K562 (cell line): Measurements from ENCODE around the gene ANO8. TPM values are rescaled to one million over a fixed set of nuclear protein-coding genes. Genes with fewer than 3 reads are reported as not detected.
A peak's percentile ranks its signal among the peaks of the same experiment; 100 is the strongest.

Experiments
- ATAC-seq: fragments of 200-7000 bp; cut with Tn5 transposase; 3 replicates; pipeline ENCODE4 v1.9.1; 2020; ENCODE audit warnings: moderate library complexity
- BruUV-seq: library from RNA; stranded (reverse); fragments of 400-500 nt; replicated peaks from 2 replicates; lab custom pipeline; 2021; lab: Mats Ljungman, UMichigan
- CTCF ChIA-PET: fragments of 300-600 bp; formaldehyde crosslinking; extraction: SDS; loops from one replicate; lab custom pipeline; 2021; ENCODE audit warnings: low intra/inter-chr PET ratio; lab: Yijun Ruan, JAX
- POLR2A ChIA-PET: fragments of 300-600, 350-650 bp; sonication (Branson Sonifier 250); formaldehyde crosslinking; extraction: SDS; loops from one replicate; lab custom pipeline; 2021; ENCODE audit warnings: antibody characterized with exemption, inconsistent platforms; lab: Yijun Ruan, JAX
- DNase-seq, 4 experiments: peaks; one replicate each; pipeline versions ENCODE4 v3.0.0 to v3.0.0-alpha.2; 2011 to 2018; ENCODE audit warnings: low spot score in 3 of 4, mixed read lengths in 3 of 4; ENCODE audit errors: extremely low read depth in 1 of 4
- FAIRE-seq: peaks from 2 replicates; lab custom pipeline; 2011; peaks lifted over from hg19 to GRCh38; lab: Jason Lieb, UNC
- H2AFZ ChIP-seq: 2 replicates; pipeline ENCODE4 v1.6.0; 2011; ENCODE audit warnings: low read depth, low read length, control low read depth, inconsistent platforms
- H3K27ac ChIP-seq: fragments of 200-600 bp; 3 replicates; pipeline ENCODE4 v1.8.0; 2011; ENCODE audit warnings: low read depth, mild to moderate bottlenecking, control low read depth, inconsistent platforms, low read length, moderate library complexity, mixed read lengths; ENCODE audit errors: extremely low read depth
- H3K27me3 ChIP-seq, 2 experiments: fragments of 300-600 bp in 1 of 2; 2 replicates in 1 of 2; 3 replicates in 1 of 2; pipeline versions ENCODE4 v1.6.0 to v1.8.0; 2011; ENCODE audit warnings: inconsistent platforms in 2 of 2, low read length in 2 of 2, mild to moderate bottlenecking in 1 of 2, mixed read lengths in 1 of 2, moderate library complexity in 1 of 2; ENCODE audit not compliant: control insufficient read depth in 2 of 2, insufficient read depth in 2 of 2
- H3K36me3 ChIP-seq: fragments of 300-600 bp; 3 replicates; pipeline ENCODE4 v1.8.0; 2011; ENCODE audit warnings: mild to moderate bottlenecking, low read length, inconsistent platforms; ENCODE audit not compliant: control insufficient read depth, insufficient read depth
- H3K4me1 ChIP-seq, 2 experiments: fragments of 200-600 bp in 1 of 2; replicated peaks in 1 of 2; 2 replicates in 1 of 2; 3 replicates in 1 of 2; pipeline versions ENCODE4 v1.5.1 to v1.8.0; 2011; ENCODE audit warnings: inconsistent platforms in 2 of 2, low read length in 2 of 2, mild to moderate bottlenecking in 1 of 2, mixed read lengths in 1 of 2, moderate library complexity in 1 of 2; ENCODE audit not compliant: control insufficient read depth in 2 of 2, insufficient read depth in 2 of 2
- H3K4me2 ChIP-seq: 2 replicates; pipeline ENCODE4 v1.6.1; 2011; ENCODE audit warnings: low read length, control low read depth, inconsistent platforms, mixed read lengths; ENCODE audit not compliant: insufficient read depth
- H3K4me3 ChIP-seq: fragments of 200-600 bp; sonication (generic), shearing (Covaris generic); 2 replicates; pipeline ENCODE4 v1.5.1; 2016; ENCODE audit warnings: control low read depth, inconsistent platforms
- H3K79me2 ChIP-seq: fragments of 200-600 bp; 3 replicates; pipeline ENCODE4 v1.8.0; 2011; ENCODE audit warnings: low read length, inconsistent platforms; ENCODE audit not compliant: control insufficient read depth, insufficient read depth
- H3K9ac ChIP-seq, 2 experiments: 2 replicates each; pipeline versions ENCODE4 v1.6.0 to v1.6.1; 2011; ENCODE audit warnings: low read depth in 2 of 2, low read length in 2 of 2, control low read depth in 1 of 2, inconsistent platforms in 1 of 2, mild to moderate bottlenecking in 1 of 2, mixed read lengths in 1 of 2; ENCODE audit not compliant: insufficient read depth in 1 of 2
- H3K9me1 ChIP-seq: one replicate; pipeline ENCODE4 v1.6.0; 2011; ENCODE audit warnings: inconsistent platforms, mild to moderate bottlenecking, low read length, moderate library complexity; ENCODE audit not compliant: control insufficient read depth, insufficient read depth
- H3K9me3 ChIP-seq: replicated peaks from 2 replicates; pipeline ENCODE4 v1.5.1; 2011; ENCODE audit warnings: low read depth, low read length, inconsistent platforms; ENCODE audit not compliant: control insufficient read depth, insufficient read depth
- H4K20me1 ChIP-seq: replicated peaks from 2 replicates; pipeline ENCODE4 v1.6.1; 2011; ENCODE audit warnings: low read length, inconsistent platforms, mixed read lengths; ENCODE audit not compliant: control insufficient read depth, insufficient read depth
- ATF7 ChIP-seq: fragments of 450-650 bp; IDR thresholded peaks from 2 replicates; pipeline ENCODE4 v1.7.1; 2014; ENCODE audit warnings: mild to moderate bottlenecking, moderate library complexity
- HSF4 ChIP-seq: fragments of 250-450 bp; sonication (Bioruptor Pico); IDR thresholded peaks from 2 replicates; pipeline ENCODE4 v2.1.2; 2022; ENCODE audit warnings: mild to moderate bottlenecking, moderate library complexity, borderline replicate concordance
- KAT7 ChIP-seq: sonication (generic); formaldehyde crosslinking; IDR thresholded peaks from 2 replicates; pipeline ENCODE4 v1.8.0; 2022; ENCODE audit warnings: missing genetic modification reagents, mild to moderate bottlenecking, borderline replicate concordance
- MAX ChIP-seq: sonication (generic); formaldehyde crosslinking; IDR thresholded peaks from 2 replicates; pipeline ENCODE4 v1.9.0; 2022; ENCODE audit warnings: mild to moderate bottlenecking, missing genetic modification reagents
- MIER1 ChIP-seq: fragments of 450-650 bp; IDR thresholded peaks from 2 replicates; pipeline ENCODE4 v1.6.1; 2016; ENCODE audit warnings: antibody characterized with exemption, mild to moderate bottlenecking, low read depth
- PRDM10 ChIP-seq: fragments of 450-650 bp; IDR thresholded peaks from 2 replicates; pipeline ENCODE4 v1.6.1; 2018; ENCODE audit not compliant: partially characterized antibody
- RFX1 ChIP-seq: fragments of 450-650 bp; IDR thresholded peaks from 2 replicates; pipeline ENCODE4 v1.6.1; 2016; ENCODE audit warnings: mild to moderate bottlenecking, moderate library complexity
- SIN3A ChIP-seq, 2 experiments: fragments of 150-350 bp in 1 of 2; IDR thresholded peaks; 2 replicates each; pipeline ENCODE4 v1.6.1; 2011 to 2016; ENCODE audit warnings: borderline replicate concordance in 2 of 2, low read depth in 2 of 2, low read length in 2 of 2, mild to moderate bottlenecking in 2 of 2, moderate library complexity in 2 of 2; ENCODE audit not compliant: control insufficient read depth in 1 of 2
- STAT5B ChIP-seq: fragments of 250-450 bp; sonication (Bioruptor Pico); IDR thresholded peaks from 2 replicates; pipeline ENCODE4 v1.8.0; 2021; ENCODE audit warnings: mild to moderate bottlenecking, inconsistent platforms
- TBP ChIP-seq: optimal IDR thresholded peaks from 2 replicates; pipeline ENCODE3; 2011; ENCODE audit warnings: low read depth, low read length, improper control_type of control experiment
- ZNF561 ChIP-seq: fragments of 450-650 bp; formaldehyde crosslinking; conservative IDR thresholded peaks from 2 replicates; pipeline ENCODE4 v1.4.0; 2020; ENCODE audit warnings: mild to moderate bottlenecking, moderate library complexity
- ZNF740 ChIP-seq, 3 experiments: fragments of 200-800 bp in 1 of 3; sonication (Bioruptor generic) in 1 of 3; sonication (generic) in 1 of 3; formaldehyde crosslinking in 1 of 3; IDR thresholded peaks; 2 replicates each; pipeline versions ENCODE4 v1.6.1 to v1.8.0; 2016 to 2022; ENCODE audit warnings: mild to moderate bottlenecking in 2 of 3, missing compliant biosample characterization in 2 of 3, missing genetic modification characterization in 2 of 3, missing genetic modification reagents in 1 of 3
- WGBS: fragments of 100-300 bp; shearing (Covaris generic); methylation state at CpG from one replicate; pipeline ENCODE4 v1.1.6; 2016; ENCODE audit warnings: low coverage, mixed read lengths; ENCODE audit not compliant: insufficient coverage; ENCODE audit errors: missing lambda C conversion rate; 5-methylcytosine and 5-hydroxymethylcytosine counted together
- in situ Hi-C: fragments of 300-500 bp; cut with MboI; formaldehyde crosslinking; loops from 4 replicates; pipeline ENCODE4 v1.15.0; 2018; ENCODE audit warnings: inconsistent platforms, mixed read lengths
- intact Hi-C: fragments of 100-400 bp; cut with micrococcal nuclease; formaldehyde crosslinking; loops from 2 replicates; pipeline ENCODE4 v1.14.2; 2022
- polyA plus RNA-seq, 8 experiments: library from polyadenylated mRNA; depleted of rRNA in 4 of 8; stranded (reverse) in 5 of 8; unstranded in 3 of 8; fragments of >200 nt; fragmentation: Nextera tagmentation in 2 of 8; fragmentation: Illumina TruSeq in 1 of 8; extraction: Ambion mirVana in 2 of 8; extraction: Trizol in 1 of 8; gene quantifications; 2 replicates each; pipeline versions ENCODE4 v1.2.1 to v1.2.3, GENCODE V29; 2011 to 2014; ENCODE audit warnings: inconsistent platforms in 1 of 8, missing spikeins in 1 of 8
- total RNA-seq, 7 experiments: library from RNA; depleted of rRNA in 6 of 7; stranded (reverse); fragments of >200 nt in 6 of 7; fragmentation: Illumina TruSeq in 2 of 7; extraction: Trizol in 2 of 7; gene quantifications; 2 replicates each; pipeline versions ENCODE4 v1.2.1 to v1.2.3, GENCODE V29; 2011 to 2021; ENCODE audit warnings: low replicate concordance in 1 of 7

ANO8 gene
- total and polyA plus RNA-seq, 9 of the 15 experiments (the other 6 are each of a cell fraction or from before 2014, with no cell fraction given), result 0.07 to 7.6 (median 2.3) TPM; not detected in 1

GRCh38 chr19:17303167-17303939 is 31.3 kb downstream of the ANO8 start, which contains the start of gene ABHD8 (continued):
- TF ChIP-seq STAT5B (CRISPR knock-in tag) (no peak), SIN3A (IDR thresholded peaks at IDR 0.05; ENCODE audit: borderline replicate concordance in 2 of 2, control insufficient read depth in 1 of 2, low read depth in 2 of 2, low read length in 2 of 2) (0 out of 4 replicates have a peak, but pooled peaks of 1 of the 2 experiments have one; percentile 21), TBP (peak; percentile 37)

GRCh38 chr19:17302391-17303166 is 32.1 kb downstream of the ANO8 start:
- FAIRE-seq (no peak), DNase-seq (peak in 1 of 4 experiments; percentile 16), ATAC-seq (no peak)
- Histone ChIP-seq H3K27ac (peak overlapping the region; percentile 77), H3K9me1 (no peaks in the 10 kb centered on the region), H4K20me1 (no peaks in the 10 kb centered on the region), H3K4me3 (peak overlapping the region; percentile 59), H3K4me1 (peaks cover 19 to 52% of the 10 kb centered on the region in 2 experiments; a peak in 4 of 5 replicates), H3K27me3 (no peaks in the 10 kb centered on the region), H3K4me2 (peak overlapping the region; percentile 73), H3K9ac (peak overlapping the region; percentile 60 to 93; a peak in 3 of 4 replicates), H3K9me3 (peaks cover 3% of the 10 kb centered on the region), H2AFZ (peak overlapping the region; percentile 72), H3K36me3 (peaks cover 21% of the 10 kb centered on the region), H3K79me2 (peaks cover 25% of the 10 kb centered on the region)
- 22% methylated on average over 14 of the region's 29 CpGs for WGBS
- CTCF ChIA-PET, result interaction anchor here (0.6 to 1.1 kb wide), 2 partner anchors 10 to 156 kb away, joined by 6 read pairs; no protein-coding TSS in a partner anchor
- intact Hi-C loops, result no loop called here
- POLR2A ChIA-PET, result interaction anchor here (0.5 to 1.6 kb wide), 5 partner anchors 8 to 580 kb away, joined by 3 to 5 read pairs (median 4); partner anchors contain the start of gene BABAM1
- BruUV-seq, result no TSS peak
- TF ChIP-seq MIER1, result no peak
- TF ChIP-seq ZNF561 (CRISPR knock-in tag), result no peak
- peak; percentile 84 for TF ChIP-seq RFX1
- TF ChIP-seq ATF7, result no peak
- peak; percentile 78 for TF ChIP-seq PRDM10
- peak; percentile 85 for TF ChIP-seq ZNF740 (CRISPR knock-in tag; IDR thresholded peaks at IDR 0.05)
- TF ChIP-seq ZNF740 (tag; IDR thresholded peaks at IDR 0.05), result no peak
- no peak for TF ChIP-seq MAX (CRISPR knock-in tag)
- 0 out of 2 replicates have a peak, but pooled peaks have one; percentile 15 for TF ChIP-seq KAT7 (CRISPR knock-in tag)
- TF ChIP-seq HSF4 (CRISPR knock-in tag), result no peak
- in situ Hi-C loops, result no loop called here
